ENCODE results near the gene KIRREL3.

KIRREL3 gene

GRCh38 chr11:126603486-126603885, 397.1 kb downstream of the KIRREL3 start:
- TF ChIP-seq CTCF (conservative IDR thresholded peaks at IDR 0.05; ENCODE audit: low read depth, low read length) = no peak
- Histone ChIP-seq H3K79me2 (ENCODE audit: insufficient read depth, low read depth) (no peaks in the 10 kb centered on the region), H3K36me3 (ENCODE audit: insufficient read depth) (no peaks in the 10 kb centered on the region), H3K4me2 (no peak overlapping the region), H3K4me3 (IDR thresholded peaks at IDR 0.05; ENCODE audit: insufficient read depth, low read depth, low read length) (no peak overlapping the region), H3K9ac (no peak overlapping the region), H3K27me3 (ENCODE audit: insufficient read depth, low read depth) (no peaks in the 10 kb centered on the region), H2AFZ (ENCODE audit: low read depth) (no peak overlapping the region), H4K20me1 (ENCODE audit: insufficient read depth) (no peaks in the 10 kb centered on the region), H3K4me1 (ENCODE audit: low read depth, poor library complexity, severe bottlenecking) (peaks cover 4% of the 10 kb centered on the region), H3K27ac (no peak overlapping the region)

- Histone ChIP-seq H2AFZ (ENCODE audit: low read depth) (no peak overlapping the region), H3K27me3 (ENCODE audit: insufficient read depth, low read depth) (no peaks in the 10 kb centered on the region), H3K4me3 (IDR thresholded peaks at IDR 0.05; ENCODE audit: insufficient read depth, low read depth, low read length) (no peak overlapping the region), H3K4me1 (ENCODE audit: low read depth, poor library complexity, severe bottlenecking) (peaks cover 4% of the 10 kb centered on the region), H3K9ac (no peak overlapping the region), H3K27ac (no peak overlapping the region), H3K79me2 (ENCODE audit: insufficient read depth, low read depth) (no peaks in the 10 kb centered on the region), H3K4me2 (no peak overlapping the region), H3K36me3 (ENCODE audit: insufficient read depth) (no peaks in the 10 kb centered on the region), H4K20me1 (ENCODE audit: insufficient read depth) (no peaks in the 10 kb centered on the region)
- TF ChIP-seq CTCF (conservative IDR thresholded peaks at IDR 0.05; ENCODE audit: low read depth, low read length) = no peak
These were observed 397.6 kb downstream of the KIRREL3 start for GRCh38 chr11:126602993-126603392.

GRCh38 chr11:126602349-126602940, 398.1 kb downstream of the KIRREL3 start:
- no peak overlapping the region for H3K4me2 ChIP-seq
- H2AFZ ChIP-seq (ENCODE audit: low read depth) = no peak overlapping the region

GRCh38 chr11:126601550-126602215, 398.9 kb downstream of the KIRREL3 start:
- H3K9ac ChIP-seq = no peak overlapping the region
- H3K36me3 ChIP-seq (ENCODE audit: insufficient read depth) = no peaks in the 10 kb centered on the region
- no peaks in the 10 kb centered on the region for H3K27me3 ChIP-seq (ENCODE audit: insufficient read depth, low read depth)
- no peak overlapping the region for H2AFZ ChIP-seq (ENCODE audit: low read depth)
- no peak overlapping the region for H3K27ac ChIP-seq
- TF ChIP-seq CTCF (conservative IDR thresholded peaks at IDR 0.05; ENCODE audit: low read depth, low read length) = no peak
- no peak overlapping the region for H3K4me3 ChIP-seq (IDR thresholded peaks at IDR 0.05; ENCODE audit: insufficient read depth, low read depth, low read length)
- H4K20me1 ChIP-seq (ENCODE audit: insufficient read depth) = no peaks in the 10 kb centered on the region
- H3K4me1 ChIP-seq (ENCODE audit: low read depth, poor library complexity, severe bottlenecking) = no peaks in the 10 kb centered on the region
- no peak overlapping the region for H3K4me2 ChIP-seq
- H3K79me2 ChIP-seq (ENCODE audit: insufficient read depth, low read depth) = no peaks in the 10 kb centered on the region

More at GRCh38 chr11:126602349-126602940, 398.1 kb downstream of the KIRREL3 start:
- H3K79me2 ChIP-seq (ENCODE audit: insufficient read depth, low read depth) = no peaks in the 10 kb centered on the region
- H3K27me3 ChIP-seq (ENCODE audit: insufficient read depth, low read depth) = no peaks in the 10 kb centered on the region
- H3K4me3 ChIP-seq (IDR thresholded peaks at IDR 0.05; ENCODE audit: insufficient read depth, low read depth, low read length) = no peak overlapping the region
- H3K4me1 ChIP-seq (ENCODE audit: low read depth, poor library complexity, severe bottlenecking) = peaks cover 1% of the 10 kb centered on the region
- TF ChIP-seq CTCF (conservative IDR thresholded peaks at IDR 0.05; ENCODE audit: low read depth, low read length) = no peak
- H3K36me3 ChIP-seq (ENCODE audit: insufficient read depth) = no peaks in the 10 kb centered on the region
- no peak overlapping the region for H3K9ac ChIP-seq
- H3K27ac ChIP-seq = no peak overlapping the region
- H4K20me1 ChIP-seq (ENCODE audit: insufficient read depth) = no peaks in the 10 kb centered on the region
